GM12874 (cell line): ENCODE results near the gene NID2.

Experiments
- TF ChIP-seq, protein P1 (sequence below): IDR thresholded peaks from 2 replicates; pipeline ENCODE4 v1.5.1; 2011; ENCODE audit warnings: low read depth, mild to moderate bottlenecking, control low read depth, low read length, moderate library complexity; ENCODE audit not compliant: insufficient read depth

NID2 gene

DNA sequence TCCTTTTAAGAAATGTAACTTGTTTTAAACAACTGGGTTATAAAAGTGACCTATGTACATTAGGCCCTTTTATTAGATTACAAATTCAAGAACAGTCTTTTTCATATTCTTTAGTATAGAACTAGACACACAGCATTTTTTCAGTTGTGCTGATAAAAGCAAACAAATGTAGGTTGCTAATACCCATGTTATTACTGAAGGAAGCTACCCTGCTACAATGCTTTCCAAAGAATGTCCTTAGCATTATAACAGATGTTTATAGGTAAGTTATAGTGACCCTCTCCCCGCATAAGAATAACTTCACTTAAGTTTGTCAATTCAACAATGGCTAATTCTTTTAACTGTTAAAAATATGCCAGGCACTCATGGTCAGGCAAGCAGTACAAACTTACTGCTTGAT is 61.6 kb downstream of the NID2 start:
- TF ChIP-seq, protein P1, sequence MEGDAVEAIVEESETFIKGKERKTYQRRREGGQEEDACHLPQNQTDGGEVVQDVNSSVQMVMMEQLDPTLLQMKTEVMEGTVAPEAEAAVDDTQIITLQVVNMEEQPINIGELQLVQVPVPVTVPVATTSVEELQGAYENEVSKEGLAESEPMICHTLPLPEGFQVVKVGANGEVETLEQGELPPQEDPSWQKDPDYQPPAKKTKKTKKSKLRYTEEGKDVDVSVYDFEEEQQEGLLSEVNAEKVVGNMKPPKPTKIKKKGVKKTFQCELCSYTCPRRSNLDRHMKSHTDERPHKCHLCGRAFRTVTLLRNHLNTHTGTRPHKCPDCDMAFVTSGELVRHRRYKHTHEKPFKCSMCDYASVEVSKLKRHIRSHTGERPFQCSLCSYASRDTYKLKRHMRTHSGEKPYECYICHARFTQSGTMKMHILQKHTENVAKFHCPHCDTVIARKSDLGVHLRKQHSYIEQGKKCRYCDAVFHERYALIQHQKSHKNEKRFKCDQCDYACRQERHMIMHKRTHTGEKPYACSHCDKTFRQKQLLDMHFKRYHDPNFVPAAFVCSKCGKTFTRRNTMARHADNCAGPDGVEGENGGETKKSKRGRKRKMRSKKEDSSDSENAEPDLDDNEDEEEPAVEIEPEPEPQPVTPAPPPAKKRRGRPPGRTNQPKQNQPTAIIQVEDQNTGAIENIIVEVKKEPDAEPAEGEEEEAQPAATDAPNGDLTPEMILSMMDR = no peak

DNA sequence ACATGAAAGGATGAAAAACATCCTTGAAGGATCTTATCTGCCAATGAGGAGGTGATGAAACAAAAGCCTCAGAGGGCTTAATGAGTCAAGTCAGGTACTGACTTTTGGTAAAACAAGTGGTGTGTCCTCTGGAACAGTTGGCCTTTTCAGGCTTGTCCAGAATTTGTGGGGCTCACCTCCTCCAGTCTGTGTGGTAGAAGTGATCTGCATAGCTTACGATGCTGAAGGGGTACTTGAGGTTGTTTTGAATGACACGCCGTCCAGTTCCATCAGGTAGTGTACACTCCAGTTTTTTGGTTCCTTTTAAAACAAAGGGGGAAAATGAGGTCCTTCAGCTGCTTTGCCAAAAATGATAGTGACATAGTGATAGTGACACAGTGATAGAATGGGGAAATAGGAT is 62.5 kb downstream of the NID2 start:
- TF ChIP-seq, protein P1 = no peak

DNA sequence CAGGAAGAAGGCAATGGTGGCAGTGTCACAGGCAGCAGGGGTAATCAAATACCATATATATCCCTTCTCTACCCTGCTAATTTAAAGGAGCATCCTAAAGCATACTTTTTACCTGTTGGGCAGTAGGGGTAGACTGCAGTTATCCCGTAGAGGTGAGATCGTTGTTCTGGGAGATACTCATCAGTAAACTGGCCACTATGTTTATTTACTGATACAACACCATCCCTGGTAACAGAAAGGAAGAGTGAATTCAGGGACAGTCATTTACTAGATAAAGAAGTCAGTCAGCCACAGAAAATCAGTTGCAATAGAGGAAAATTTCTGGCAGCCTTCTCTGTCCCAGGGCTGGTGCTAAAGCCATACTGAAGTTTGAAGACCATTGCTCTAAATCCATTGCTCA is 63.2 kb downstream of the NID2 start:
- TF ChIP-seq, protein P1 = no peak

DNA sequence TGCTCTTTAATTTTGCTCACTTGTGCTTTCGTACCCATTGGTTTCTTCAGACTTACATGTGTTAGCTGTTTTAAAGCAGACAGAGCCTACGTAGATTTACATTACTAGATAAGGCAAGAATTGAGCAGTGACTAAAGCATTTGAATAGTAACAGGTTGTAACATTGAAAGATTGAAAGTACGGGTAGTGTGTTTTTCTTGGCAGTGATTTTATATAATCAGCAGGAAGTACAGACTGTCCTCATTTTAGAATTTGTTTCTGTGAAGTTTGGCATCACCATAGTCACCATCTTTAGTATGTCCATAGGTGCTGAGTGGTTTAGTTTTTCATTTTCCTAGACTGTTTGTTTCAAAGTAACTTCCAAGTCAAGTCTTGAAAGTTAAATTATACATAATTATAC is 65.5 kb downstream of the NID2 start:
- TF ChIP-seq, protein P1 = no peak

DNA sequence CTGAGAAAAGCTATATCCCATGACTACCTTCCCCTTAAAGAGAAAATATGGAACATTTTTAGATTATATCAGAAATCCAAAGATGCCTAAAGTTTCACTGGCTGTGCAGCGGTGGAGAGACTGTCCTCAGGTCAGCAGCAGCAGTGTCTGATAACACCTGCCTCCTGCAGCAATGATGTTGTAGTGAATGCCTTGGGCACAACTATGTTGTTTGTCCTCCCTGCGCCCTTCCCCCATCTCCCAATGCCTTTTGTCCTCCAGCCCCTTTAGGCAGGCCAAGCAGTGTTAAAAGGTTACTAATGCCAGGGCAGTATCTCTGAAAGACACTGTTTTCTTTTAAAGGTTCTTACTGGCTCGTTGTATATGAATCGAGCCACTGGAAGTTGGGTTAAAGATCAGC is 66.3 kb downstream of the NID2 start:
- TF ChIP-seq, protein P1 = no peak

DNA sequence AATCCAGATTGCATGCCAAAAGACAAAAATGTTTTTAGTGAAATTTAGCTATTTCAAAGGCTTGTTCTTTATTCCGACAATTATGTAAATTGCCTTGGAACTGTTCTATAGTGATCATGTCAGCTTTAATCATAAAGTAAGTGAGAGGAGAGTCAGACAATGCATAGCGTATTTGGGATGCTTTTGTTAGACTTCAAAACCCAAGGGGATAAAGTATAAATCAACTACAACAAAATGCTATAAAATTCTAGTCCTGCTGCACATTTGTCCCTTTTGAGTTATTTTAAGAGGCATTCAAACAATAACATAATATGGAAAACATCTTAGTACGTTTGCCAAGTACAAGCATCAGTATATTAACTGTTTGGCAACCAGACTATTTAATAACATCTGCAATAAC is 68.2 kb downstream of the NID2 start:
- TF ChIP-seq, protein P1 = no peak

DNA sequence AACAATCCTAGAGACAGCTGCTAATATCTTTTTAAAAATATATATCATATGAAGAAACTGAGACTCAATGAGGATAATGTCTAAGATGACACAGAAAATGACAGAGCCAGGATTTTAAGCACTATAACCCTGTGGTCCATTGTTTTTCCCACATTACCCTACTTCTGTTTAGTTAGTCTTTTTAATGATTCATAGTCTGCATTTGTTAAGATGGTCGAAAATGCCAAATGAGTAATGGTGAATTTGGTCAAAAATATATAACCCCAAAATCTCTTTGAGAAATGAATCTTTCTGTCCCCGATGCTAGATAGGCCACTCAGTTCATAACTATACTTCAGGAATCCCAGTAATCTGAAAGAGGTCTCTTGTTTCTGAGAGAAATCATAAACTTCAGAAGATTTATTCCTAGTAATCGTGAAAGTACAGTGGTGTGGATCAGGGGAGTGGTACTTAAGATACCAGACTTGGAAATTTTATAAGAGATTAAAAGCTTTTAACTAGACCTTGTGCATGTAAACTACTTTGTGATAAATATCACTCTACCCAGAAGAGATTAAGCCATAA is 68.8 kb downstream of the NID2 start:
- TF ChIP-seq, protein P1 = no peak
